ENCODE results near the gene HOXC12.

The HOXC12 gene

DNA sequence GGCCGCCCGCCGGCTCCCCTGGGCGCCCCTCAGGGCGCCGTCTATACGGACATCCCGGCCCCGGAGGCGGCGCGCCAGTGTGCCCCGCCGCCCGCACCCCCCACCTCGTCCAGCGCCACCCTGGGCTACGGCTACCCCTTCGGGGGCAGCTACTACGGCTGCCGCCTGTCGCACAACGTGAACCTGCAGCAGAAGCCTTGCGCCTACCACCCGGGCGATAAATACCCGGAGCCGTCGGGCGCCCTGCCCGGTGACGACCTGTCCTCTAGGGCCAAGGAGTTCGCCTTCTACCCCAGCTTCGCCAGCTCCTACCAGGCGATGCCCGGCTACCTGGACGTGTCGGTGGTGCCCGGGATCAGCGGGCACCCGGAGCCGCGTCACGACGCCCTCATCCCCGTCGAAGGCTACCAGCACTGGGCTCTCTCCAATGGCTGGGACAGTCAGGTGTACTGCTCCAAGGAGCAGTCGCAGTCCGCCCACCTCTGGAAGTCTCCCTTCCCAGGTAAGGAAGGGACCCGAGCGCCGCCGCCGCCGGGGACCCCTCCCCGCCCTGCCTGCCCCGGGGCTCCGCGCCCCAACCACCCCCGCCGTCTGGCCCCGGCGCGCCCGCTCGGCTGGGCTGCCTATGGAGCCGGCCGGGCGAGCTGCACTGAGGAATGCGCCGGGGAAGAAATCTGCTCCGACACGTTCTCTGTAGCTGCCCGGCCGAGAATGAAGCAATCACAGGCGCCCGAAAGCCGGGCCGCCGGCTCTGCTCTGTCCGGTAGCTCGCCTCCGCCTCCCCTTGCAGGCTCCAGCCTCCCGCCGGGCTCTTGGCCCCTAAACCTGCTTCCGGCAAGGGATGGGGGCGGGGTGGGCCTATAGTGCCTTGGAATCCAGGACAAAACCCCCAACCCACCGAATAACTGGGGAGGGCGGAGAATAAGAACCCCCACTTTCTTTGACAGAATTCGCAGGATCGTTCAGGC, 15.3 kb upstream of the HOXC12 start:
- in situ Hi-C loops (cut with MboI; ENCODE audit: low sequenced_read_pairs): loop anchor here (10.0 kb wide), 1 partner anchor 145 kb away; no protein-coding TSS in a partner anchor

DNA sequence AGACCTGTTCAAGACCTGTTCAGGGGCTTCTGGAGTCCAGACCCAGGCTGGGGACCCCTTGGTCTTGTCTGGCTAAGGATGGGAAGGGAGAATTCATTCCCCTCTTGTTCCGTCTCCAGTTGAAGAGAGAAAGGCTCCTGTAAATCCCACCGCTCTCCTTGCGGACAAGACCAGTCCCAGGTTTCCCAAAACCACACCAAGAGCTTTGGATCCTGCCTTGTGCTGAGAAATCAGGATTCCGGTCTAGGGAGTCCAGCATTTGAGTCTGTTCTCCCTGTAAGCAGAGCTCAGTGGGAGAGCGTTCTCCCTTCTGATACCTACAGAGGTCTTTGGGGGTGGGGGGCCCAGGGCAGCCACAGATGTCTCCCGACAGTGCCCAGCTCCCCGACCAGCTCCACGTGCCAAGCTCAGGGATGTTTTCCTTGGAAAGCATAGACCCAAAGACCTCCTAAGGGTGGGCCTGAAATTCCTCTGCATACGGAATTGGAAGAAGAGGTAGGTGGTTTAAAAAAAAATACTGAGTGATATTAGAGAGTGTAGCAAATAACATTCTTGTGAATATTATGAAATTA, 14.2 kb upstream of the HOXC12 start:
- in situ Hi-C loops (cut with MboI; ENCODE audit: low sequenced_read_pairs): loop anchor here (10.0 kb wide), 1 partner anchor 146 kb away; no protein-coding TSS in a partner anchor

DNA sequence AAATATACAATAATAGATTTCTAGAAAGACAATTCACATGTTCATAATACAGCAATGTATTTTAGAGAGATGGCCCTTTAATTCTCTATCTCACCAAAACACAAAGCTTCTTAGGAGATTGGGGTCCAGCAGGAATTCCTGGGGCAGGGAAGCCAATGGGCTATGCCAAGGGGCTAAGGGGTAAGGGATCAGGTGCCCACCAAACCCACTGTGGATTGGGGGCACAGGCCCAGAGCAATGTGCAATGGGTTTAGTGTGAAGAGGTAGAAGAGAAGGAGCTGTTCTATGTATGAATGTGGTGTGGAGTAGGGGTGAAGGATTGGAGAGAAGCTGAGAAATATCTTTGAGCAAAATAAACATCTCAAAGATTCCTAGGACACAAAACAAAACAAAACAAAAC, 13.5 kb upstream of the HOXC12 start:
- in situ Hi-C loops (cut with MboI; ENCODE audit: low sequenced_read_pairs): loop anchor here (10.0 kb wide), 1 partner anchor 146 kb away; no protein-coding TSS in a partner anchor

DNA sequence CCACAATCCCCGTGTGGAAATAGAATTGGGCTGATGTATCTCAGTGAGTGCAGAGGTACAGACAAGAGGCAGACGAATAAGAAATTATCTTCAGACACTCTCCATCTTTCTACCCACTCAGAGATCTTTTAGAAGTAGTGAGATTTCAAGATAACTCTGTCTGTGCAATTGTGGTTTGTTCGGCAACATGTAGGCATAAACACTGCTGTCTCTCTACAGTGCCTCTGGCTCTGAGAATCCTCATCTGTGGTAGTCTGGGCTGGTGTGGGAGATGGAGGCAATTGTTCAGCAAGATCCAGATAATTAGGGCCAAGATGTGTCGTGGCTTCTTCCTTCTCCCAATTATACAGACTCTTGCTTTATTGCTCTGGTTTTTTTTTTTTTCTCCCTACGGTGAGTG, 13.0 kb upstream of the HOXC12 start:
- in situ Hi-C loops (cut with MboI; ENCODE audit: low sequenced_read_pairs): loop anchor here (10.0 kb wide), 1 partner anchor 147 kb away; no protein-coding TSS in a partner anchor

DNA sequence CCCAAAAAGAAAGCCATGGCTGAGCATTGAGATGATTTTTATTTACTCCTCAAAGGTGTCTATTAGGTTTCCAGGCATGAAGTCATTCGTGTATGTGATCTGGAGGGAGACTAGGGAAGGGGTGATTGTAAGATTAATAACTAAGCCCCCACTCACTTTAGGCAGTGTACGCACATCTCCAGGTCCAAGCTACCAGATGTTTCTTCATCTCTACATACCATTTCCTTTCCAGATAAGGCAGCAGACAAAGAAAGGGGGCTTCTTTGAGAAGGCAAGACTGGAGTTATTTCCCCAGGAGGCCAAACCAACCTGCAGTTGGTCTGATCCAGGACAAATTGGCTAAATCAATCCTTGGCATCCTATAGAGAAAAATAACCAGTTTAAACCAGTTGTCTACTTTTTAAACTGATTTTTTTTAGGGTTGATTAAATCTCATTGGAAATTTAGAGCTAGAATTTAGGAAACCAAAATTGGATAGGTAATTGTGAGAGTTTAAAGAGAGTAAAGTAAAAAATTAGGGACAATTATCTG, 12.2 kb upstream of the HOXC12 start:
- in situ Hi-C loops (cut with MboI; ENCODE audit: low sequenced_read_pairs): loop anchor here (10.0 kb wide), 1 partner anchor 148 kb away; no protein-coding TSS in a partner anchor

DNA sequence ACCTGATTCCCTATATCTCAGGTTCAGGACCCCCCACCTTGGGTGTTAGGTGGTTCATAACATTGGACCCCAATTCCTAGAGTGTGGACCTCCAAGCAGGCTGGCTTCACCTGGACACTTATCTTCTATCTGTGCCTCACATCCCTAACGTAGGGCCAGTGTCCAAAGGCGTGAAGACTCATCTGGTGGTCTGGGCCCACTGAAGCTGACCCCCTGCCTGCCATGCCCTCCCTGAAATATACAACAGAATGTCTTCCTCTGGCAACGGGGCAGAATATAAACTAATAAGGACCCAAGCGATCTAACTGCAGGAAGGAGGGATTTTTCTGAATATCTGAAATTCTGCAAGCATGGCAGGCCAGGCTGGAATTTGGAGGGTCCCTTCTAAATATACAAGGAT, 10.5 kb upstream of the HOXC12 start:
- in situ Hi-C loops (cut with MboI; ENCODE audit: low sequenced_read_pairs): loop anchor here (10.0 kb wide), 1 partner anchor 149 kb away; no protein-coding TSS in a partner anchor

DNA sequence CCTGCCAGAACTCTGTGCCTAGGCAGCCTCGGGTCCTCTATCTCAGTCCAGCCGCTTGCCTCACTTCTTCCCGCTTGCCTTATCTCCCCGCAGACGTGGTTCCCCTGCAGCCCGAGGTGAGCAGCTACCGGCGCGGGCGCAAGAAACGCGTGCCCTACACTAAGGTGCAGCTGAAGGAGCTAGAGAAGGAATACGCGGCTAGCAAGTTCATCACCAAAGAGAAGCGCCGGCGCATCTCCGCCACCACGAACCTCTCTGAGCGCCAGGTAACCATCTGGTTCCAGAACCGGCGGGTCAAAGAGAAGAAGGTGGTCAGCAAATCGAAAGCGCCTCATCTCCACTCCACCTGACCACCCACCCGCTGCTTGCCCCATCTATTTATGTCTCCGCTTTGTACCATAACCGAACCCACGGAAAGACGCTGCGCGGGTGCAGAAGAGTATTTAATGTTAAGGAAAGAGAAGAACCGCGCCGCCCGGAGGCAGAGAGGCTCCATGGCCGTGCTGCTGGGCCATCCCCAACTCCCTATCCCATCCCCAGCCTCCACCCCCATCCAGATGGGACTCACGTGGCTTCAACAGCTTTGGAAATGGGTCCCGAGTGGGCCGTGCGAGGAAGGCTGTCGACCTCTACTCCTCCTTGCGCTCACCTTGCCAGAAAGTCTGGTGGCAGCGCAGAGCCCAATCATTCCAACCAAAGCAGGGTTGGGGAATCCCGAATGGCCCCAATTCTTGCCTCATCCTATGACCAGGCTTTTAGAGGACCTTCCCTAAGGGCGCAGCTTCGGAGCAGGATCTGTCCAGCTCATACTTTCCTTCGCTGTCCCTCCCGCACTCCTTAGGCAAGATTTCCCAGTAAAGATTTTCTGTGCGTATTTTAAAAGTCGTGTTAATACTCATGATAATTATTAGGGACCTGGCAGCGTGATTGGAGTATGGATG, 9.5 kb upstream of the HOXC12 start:
- in situ Hi-C loops (cut with MboI; ENCODE audit: low sequenced_read_pairs): loop anchor here (10.0 kb wide), 1 partner anchor 150 kb away; no protein-coding TSS in a partner anchor

DNA sequence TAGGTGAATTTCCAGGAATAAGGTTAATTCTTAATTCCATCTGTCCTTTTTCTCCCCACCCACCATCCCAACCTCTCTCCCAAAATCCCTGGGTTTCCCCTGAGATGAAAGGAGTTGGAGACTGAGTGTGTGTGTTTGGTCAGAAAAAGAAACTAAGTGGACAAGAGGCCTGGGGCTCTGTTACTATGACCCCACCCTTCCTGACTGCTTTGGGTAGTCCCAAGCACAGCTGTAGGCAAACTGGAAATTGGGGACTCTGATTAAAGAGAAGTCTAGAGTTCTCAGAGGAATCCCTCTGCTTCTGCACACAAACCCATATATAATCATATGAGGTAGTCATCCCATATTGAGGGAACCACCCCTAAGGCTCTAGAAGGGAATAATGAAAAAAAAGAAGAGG, 7.0 kb upstream of the HOXC12 start:
- in situ Hi-C loops (cut with MboI; ENCODE audit: low sequenced_read_pairs): loop anchor here (10.0 kb wide), 1 partner anchor 153 kb away; no protein-coding TSS in a partner anchor

DNA sequence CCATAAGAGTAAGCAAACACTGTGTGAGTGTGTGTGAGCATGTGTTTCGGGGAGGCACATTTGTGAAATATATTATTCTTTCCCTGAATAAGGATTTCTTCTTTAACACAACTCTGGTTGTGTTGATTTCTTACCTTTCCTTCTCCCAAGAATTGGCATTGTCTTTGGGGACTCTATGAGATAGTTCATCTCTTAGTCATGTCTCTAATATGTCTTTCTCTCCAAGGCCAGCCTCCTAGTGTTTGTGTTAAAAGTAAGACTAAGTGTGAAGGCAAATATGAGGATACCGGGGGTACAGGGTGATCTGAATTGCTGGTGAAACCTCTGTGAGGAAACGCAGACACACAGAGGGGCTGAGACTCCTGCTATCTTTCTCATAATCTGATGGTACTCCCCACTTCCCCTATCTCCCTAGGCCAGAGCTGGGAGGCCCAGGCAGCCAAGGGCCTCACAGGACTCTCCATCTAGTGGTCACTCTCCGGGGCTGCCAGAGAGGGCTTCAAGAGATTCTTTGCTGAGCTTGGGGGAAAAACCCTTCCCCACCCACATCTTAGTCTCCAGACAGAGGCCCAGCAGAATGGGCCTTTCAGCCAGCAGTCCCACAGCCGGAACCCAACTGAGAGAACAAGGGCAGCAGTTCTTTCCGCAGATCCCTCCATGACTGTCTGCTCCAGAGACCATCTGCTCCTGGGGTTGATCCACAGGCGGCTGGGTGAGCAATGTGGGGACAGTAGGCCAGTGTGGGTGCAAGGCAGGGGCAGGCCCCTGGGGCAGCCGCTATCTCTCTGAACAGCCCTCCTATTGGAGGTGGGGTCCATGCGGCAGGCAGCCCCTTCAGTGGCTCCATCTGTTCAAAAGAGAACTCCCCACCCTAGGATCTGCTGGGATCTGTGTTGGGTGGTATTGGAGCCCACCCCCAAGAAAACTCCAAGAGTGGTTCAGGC, 5.8 kb upstream of the HOXC12 start:
- in situ Hi-C loops (cut with MboI; ENCODE audit: low sequenced_read_pairs): loop anchor here (10.0 kb wide), 1 partner anchor 154 kb away; no protein-coding TSS in a partner anchor

DNA sequence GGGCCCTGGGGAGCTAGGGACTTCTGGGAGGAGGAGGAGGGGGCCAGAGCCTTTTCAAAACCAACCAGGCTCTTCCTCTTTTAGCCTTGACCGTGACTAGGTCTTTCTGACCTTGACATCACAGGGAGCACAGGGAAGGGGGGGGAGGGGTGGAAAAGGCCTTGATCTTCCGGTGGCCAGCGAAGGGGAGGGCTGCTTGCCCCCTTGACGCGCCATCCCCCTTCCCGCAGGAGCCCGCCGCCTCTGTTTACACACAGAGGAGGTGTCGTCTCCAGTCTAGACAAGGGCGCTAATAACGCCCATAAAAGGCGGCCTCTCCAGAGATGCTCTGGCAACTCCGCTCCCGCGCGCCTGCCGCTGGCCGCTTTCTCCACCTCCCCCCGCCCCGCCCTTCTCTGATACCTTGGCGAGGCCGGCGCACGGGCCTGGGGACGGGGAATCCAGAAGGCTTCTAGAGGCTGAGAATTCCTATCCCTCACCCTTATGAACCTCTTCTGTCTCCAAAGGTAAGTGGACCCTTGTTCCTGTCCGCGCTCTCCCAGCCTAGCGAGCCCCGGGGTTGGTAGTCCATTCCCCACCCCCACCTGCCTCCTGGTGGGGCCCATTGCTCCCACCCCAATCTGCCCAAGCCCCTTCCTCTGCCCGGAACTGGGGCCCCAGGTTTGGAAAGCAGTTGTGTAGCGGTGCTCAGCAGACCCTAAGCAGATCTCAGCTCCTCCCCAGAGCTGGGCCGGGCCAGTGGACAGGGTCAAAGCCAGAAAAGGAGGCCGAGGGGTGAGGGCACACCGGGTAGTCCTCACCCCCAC, 4.9 kb upstream of the HOXC12 start:
- in situ Hi-C loops (cut with MboI; ENCODE audit: low sequenced_read_pairs): loop anchor here (10.0 kb wide), 1 partner anchor 155 kb away; no protein-coding TSS in a partner anchor

DNA sequence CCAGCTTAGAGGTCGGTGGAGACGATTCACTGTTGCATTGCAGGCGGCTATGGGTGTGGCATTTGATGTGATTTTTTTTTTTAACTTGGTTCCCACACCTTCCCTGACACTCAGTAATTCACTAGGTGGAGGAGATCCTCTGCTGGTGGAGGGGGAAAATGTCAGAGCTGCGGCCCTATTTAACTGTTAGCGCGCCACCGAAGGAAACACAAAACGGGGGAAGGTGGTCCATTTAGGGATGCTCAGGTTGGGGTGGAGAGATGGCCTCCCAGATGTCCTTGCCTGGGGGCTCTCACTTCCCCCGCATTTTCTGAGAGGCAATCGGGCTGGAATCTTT, 4.3 kb upstream of the HOXC12 start:
- in situ Hi-C loops (cut with MboI; ENCODE audit: low sequenced_read_pairs): no loop called here

DNA sequence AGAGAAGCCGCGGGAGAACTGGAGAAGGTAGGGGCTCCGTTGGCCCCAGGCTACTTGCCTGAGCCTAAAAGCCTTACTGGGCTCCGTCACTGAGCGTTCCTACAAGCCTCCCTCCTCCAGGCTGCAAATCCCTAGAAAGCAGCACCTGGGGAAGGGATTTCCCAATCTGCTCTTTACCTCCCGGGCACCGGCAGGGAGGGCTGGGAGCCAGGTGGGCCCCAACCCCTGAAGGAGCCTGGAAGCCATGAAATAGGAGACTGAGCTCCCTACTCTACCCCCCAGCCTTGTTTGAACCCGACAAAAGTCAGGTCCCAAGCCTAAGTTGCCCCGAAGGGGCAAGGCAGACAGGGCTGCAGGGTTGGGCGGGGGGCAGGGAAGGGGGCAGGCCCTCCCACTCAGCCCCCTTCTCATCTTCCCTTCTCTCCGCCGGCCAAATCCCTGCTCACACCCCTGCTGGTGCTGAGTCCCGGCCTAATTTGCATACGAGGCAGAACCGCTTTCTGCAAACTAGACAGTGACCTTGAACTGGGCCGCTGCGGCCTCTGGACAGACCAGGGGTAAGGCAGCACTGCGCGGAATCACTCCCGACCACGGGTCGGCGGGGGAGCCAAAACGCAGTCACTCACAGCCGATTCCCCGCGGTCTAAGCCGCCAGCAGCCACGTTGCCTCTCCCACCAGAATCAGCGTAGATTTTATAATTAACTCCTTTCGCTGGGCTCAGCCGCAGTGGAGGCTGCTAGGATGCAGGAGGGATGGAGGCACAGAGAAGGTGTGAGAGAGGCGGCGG, 3.7 kb upstream of the HOXC12 start:
- in situ Hi-C loops (cut with MboI; ENCODE audit: low sequenced_read_pairs): no loop called here

DNA sequence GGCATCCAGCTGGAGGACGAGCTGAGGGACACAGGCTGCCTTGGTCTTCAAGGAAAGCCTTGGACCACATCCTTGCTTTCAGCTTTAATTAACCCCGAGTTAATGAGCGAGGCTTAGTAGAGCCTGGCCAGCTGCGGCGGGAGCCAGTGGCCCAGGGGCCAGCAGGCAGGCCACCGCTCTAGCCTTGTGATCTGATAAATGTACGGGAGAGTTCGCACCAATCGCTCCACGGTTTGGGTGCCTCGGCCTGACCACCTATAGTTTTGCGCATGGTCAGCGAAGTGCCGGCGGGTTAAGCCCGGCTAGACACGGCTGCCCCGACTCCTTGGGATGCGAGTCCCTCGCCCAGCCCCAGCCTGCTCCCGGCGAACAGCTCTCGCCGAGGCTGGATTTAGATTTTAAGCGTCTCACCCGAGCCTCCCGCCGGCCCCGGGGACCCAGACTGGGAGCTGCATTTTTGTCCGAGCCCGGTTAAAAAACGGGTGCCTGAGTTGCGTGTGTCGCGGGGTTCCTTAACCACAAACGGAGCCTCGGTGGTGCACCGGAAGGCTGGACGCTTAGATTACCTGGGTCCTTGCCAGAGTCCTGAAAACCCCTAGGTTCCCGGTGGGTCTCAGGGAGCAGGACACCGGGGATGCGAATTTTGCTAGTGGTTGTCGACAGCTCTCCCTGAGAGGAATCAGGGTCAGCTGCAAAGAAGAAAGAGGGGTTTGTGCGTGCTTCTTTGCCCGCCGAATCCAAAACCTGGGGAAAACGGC, 2.9 kb upstream of the HOXC12 start:
- in situ Hi-C loops (cut with MboI; ENCODE audit: low sequenced_read_pairs): no loop called here

DNA sequence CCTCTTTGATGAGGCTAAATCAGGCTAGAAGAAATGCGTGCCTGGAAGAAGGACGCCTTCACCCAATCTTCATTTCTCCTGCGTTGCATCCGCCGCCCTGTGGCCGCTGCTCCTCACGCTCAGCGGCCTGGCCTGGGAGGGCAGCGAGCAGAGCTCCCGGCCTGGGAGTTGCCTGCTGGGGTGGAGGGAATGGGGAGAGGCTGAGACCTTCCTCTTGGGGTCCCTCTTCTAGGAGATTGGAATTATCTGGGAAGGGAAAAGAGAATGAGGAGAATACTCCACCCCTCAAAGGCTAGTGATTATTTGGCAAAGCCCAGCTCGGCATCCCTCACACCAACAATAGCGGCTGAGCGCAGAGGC, 2.4 kb upstream of the HOXC12 start:
- in situ Hi-C loops (cut with MboI; ENCODE audit: low sequenced_read_pairs): no loop called here

DNA sequence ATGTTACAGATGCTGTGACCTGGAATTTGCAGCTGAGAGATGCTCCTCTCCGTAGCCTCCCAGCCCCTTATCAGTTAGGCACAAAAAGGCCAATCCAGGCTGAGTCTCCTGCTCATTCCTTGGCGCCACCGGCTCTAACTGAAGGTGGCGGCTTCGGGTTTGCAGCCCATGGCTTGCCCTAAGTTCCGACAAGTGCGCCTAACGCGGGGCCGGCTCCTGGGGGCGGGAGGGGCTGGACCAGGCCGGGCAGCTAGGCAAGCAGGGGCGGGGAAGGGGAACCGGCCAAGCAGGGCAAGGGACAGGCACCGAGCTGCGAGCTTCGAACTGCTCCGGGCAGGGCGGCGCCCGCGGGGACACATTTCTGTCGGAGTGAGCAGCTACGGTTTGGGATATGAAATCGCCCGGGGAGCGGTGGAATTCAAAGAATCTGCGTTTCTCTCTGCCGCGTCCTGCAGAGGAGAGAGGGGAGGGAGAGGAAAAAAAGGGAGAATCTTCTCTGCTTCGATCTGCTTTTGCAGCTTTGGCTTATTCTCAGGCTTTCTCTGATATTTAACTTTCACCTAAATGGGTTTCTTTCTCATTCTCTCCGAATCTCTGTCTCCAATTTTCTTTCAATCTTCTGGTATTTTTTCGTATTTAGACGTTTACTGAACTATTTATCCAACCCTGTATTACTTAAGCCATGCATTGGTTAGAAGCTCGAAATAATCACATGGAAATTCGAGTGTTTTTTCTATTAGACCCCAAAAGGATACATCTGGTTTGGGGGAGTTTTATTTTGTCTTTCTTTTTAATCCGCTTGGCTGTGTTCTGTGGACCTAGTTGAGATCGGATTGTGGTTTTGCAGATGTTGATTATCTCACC, 1.6 kb upstream of the HOXC12 start:
- in situ Hi-C loops (cut with MboI; ENCODE audit: low sequenced_read_pairs): no loop called here

Measured in HL-60/S4 treated with retinoic acid at 250 ng/mL for 4 days and 3 days (cell line).